Measurements from ENCODE around the gene LENG8.
"Not testable (repeated sequence)": the region's sequence is repeated elsewhere in the genome, so short reads cannot be mapped to it uniquely, and the experiment has no call there.

The LENG8 gene

DNA sequence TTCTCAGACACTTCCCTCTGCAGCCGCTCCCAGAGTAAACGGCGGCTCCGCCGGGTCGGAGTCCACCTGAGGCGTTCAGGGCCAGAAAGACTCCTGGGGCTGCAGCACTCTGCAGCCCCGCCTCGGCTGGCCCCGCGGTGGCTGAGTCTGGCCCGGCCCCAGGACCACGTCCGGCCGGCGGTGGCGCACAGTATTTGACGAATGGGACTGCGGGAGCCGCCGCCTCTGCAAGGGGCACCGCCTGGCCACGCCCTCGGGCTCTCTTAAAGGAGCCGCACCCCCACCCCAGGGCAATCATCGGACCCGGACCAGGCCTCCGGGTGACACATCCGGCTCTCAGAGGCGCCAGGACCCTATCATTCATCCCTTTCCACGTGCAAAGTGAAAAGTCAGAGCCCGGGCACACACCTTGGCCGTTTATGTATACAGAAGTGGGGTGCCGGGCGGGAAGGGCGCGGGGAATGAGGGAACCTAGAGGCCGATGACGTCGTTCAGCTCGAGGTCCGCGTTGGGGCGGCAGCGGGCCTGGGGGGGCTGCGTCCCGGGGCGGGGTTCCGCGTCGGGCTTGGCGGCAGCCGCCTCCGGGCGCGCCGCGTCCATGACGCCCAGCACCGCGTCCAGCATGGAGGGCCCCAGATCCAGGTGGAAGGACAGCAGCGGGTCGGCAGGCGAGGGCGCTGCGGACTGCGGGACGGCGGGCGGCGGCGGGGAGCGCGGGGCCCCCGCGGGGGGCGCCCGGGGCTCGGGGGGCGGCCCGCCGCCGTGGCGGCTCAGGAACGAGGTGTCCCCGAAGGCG is 15.8 kb downstream of the LENG8 start:
- TF ChIP-seq, protein P1, sequence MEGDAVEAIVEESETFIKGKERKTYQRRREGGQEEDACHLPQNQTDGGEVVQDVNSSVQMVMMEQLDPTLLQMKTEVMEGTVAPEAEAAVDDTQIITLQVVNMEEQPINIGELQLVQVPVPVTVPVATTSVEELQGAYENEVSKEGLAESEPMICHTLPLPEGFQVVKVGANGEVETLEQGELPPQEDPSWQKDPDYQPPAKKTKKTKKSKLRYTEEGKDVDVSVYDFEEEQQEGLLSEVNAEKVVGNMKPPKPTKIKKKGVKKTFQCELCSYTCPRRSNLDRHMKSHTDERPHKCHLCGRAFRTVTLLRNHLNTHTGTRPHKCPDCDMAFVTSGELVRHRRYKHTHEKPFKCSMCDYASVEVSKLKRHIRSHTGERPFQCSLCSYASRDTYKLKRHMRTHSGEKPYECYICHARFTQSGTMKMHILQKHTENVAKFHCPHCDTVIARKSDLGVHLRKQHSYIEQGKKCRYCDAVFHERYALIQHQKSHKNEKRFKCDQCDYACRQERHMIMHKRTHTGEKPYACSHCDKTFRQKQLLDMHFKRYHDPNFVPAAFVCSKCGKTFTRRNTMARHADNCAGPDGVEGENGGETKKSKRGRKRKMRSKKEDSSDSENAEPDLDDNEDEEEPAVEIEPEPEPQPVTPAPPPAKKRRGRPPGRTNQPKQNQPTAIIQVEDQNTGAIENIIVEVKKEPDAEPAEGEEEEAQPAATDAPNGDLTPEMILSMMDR (conservative IDR thresholded peaks at IDR 0.05; ENCODE audit: control insufficient read depth, insufficient read depth, low read depth, low read length) = no peak
- H3K4me3 ChIP-seq (ENCODE audit: control insufficient read depth, low read depth, low read length) = peak overlapping the region; percentile 51
- peak; percentile 62 for DNase-seq (ENCODE audit: low read depth)

DNA sequence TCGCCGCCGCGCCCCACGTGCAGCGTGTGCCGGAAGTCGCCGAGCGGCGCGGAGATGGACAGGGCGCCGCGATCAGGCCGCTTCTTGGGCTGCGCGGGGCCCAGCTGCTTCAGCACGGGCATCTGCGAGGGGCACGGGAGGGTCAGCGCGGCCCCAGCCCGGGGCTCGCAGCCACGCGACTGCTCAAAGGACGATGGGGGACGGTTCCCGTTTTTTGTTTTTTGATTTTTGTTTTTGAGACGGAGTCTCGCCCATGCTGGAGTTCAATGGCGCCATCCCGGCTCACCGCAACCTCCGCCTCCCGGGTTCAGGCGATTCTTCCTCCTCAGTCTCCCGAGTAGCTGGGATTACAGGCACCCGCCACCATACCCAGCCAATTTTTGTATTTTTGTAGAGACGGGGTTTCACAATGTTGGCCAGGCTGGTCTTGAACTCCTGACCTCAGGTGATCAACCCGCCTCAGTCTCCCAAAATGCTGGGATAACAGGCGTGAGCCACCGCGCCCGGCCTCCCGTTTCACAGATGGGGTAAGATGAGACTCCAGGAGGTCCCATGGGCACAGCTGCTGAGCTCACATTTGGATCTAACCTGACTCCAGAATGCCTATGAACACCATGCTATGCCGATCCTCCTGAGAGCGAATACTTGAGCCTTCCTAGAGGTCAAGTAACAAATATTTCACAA is 16.6 kb downstream of the LENG8 start:
- no peak overlapping the region for H3K4me3 ChIP-seq (ENCODE audit: control insufficient read depth, low read depth, low read length)
- no peak for DNase-seq (ENCODE audit: low read depth)
- TF ChIP-seq, protein P1 (conservative IDR thresholded peaks at IDR 0.05; ENCODE audit: control insufficient read depth, insufficient read depth, low read depth, low read length) = no peak

DNA sequence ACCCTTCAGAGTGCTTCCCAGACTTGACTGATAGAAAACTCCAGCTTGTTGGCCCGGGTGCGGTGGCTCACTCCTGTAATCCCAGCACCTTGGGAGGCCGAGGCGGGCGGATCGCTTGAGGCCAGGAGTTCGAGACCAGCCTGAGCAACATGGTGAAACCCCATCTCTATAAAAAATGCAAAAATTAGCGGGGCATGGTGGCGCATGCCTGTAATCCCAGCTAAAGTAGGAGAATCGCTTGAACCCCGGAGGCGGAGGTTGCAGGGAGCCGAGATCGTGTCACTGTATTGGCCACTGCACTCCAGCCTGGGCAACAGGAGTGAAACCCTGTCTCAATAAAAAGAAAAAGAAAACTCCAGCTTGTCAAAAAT is 17.1 kb downstream of the LENG8 start:
- H3K4me3 ChIP-seq (ENCODE audit: control insufficient read depth, low read depth, low read length); DNase-seq (ENCODE audit: low read depth): not testable (repeated sequence)

DNA sequence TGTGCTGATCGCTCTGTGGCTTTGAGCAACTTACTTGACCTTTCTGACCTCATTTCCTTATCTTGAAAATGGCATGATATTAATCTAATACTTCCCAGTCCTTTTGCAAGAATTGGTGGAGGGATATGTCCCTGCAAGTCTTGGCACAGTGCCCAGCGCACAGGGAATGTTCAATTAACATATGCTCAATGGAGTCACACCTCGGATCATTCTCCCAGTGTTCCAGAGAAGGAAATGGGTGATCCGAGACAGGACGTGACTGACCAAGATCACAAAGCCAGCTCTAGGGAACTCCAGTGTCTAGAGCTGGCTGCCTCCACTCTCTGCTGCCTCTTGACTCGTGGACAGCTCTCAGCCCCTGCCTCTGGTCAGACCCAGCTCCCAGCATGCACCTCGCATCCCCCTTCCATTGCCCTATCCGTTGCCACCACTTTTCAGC is 20.5 kb downstream of the LENG8 start:
- no peak for DNase-seq (ENCODE audit: low read depth)
- H3K4me3 ChIP-seq (ENCODE audit: control insufficient read depth, low read depth, low read length) = no peak overlapping the region
- TF ChIP-seq, protein P1 (conservative IDR thresholded peaks at IDR 0.05; ENCODE audit: control insufficient read depth, insufficient read depth, low read depth, low read length) = no peak

DNA sequence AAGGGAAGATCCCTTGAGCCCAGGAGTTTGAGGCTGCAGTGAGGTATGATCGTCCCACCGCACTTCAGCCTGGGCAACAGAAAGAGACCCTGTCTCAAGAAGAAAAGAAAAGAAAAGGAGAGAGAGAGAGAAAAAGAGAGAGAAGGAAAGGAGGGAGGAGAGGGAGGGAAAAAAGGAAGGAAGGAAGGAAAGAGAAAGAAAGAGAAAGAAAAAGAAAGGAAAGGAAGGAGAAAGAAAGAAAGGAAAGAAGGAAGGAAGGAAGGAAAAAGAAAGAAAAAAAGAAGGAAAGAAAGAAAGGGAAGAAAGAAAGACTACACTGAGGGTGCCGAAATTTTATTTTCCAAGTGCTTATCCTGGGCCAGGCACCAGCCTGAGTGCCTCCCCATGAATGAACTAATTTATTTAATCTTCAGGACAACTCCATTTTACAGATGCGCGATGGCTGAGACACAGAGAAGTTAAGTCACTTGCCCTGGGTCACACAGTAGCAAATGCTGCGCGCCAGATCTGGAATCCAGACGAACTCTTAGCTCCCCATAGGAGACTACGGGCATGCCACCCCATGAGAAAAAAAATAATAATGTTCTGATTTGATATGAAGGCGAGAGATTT is 21.4 kb downstream of the LENG8 start:
- DNase-seq (ENCODE audit: low read depth) = no peak
- H3K4me3 ChIP-seq (ENCODE audit: control insufficient read depth, low read depth, low read length) = no peak overlapping the region

DNA sequence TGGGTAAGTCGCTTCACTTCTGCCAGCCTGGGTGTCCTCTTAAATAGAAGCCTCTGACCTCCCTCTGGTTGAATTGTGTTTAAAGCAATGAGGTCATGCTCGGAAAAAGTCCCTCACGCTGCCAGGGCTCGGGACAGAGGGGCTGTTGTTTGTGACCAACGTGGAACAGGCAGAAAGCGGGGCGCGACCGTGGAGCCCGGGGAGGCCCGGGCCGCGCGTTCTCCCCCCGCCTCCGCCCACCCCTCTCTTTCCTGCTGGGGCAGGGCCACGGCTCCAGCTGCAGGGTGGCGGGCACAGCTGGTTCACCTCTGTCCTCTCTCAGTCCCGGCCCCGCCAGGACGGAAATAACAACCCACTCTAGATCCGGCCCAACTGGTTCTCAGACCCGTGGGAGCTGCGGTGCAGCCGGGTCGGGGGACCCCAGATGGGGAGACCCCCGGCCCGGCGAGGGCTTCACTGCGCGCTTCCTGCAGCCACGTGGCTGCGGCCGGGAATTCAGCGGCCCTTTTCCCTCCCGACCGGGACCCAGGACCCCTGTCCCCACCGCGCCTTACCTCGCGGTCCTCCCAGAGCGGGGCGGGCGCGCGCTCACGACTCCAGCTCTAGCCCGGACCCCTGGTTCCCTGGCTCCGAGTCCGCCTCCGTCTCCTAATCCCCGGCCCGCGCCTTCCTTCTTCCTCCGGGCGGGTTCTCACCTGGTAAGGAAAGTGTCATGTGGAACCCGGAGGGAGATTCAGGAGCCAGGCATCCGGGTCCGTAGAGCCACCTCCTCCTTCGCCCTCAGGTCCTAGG is 22.2 kb downstream of the LENG8 start:
- TF ChIP-seq, protein P1 (conservative IDR thresholded peaks at IDR 0.05; ENCODE audit: control insufficient read depth, insufficient read depth, low read depth, low read length) = no peak
- H3K4me3 ChIP-seq (ENCODE audit: control insufficient read depth, low read depth, low read length) = peak overlapping the region; percentile 34
- no peak for DNase-seq (ENCODE audit: low read depth)

More for the DNA sequence above, 21.4 kb downstream of the LENG8 start:
- TF ChIP-seq, protein P1 (conservative IDR thresholded peaks at IDR 0.05; ENCODE audit: control insufficient read depth, insufficient read depth, low read depth, low read length) = no peak
